K562 (cell line): ENCODE results near the gene MPST. TPM values are rescaled to one million over a fixed set of nuclear protein-coding genes. Genes with fewer than 3 reads are reported as not detected.

Source experiments
- ATF1 ChIP-seq, 2 experiments: fragments of 450-650 bp in 1 of 2; IDR thresholded peaks; 2 replicates each; pipeline ENCODE4 v1.6.1; 2016; ENCODE audit warnings: missing compliant biosample characterization in 1 of 2, missing genetic modification characterization in 1 of 2
- BCOR ChIP-seq: fragments of 450-650 bp; IDR thresholded peaks from 2 replicates; pipeline ENCODE4 v1.6.1; 2016
- DEAF1 ChIP-seq: fragments of 450-650 bp; formaldehyde crosslinking; IDR thresholded peaks from 2 replicates; pipeline ENCODE4 v1.4.0; 2020; ENCODE audit warnings: mild to moderate bottlenecking, moderate library complexity
- EHMT2 ChIP-seq: fragments of 450-650 bp; IDR thresholded peaks from 2 replicates; pipeline ENCODE4 v1.6.1; 2018; ENCODE audit warnings: antibody characterized with exemption
- FOSL1 ChIP-seq: fragments of 200-800 bp; sonication (Bioruptor generic); conservative IDR thresholded peaks from 2 replicates; pipeline ENCODE4 v1.6.1; 2016; ENCODE audit warnings: missing genetic modification characterization, missing compliant biosample characterization
- FOXM1 ChIP-seq, 2 experiments: fragments of 450-650 bp in 1 of 2; sonication (generic) in 1 of 2; formaldehyde crosslinking in 1 of 2; IDR thresholded peaks; 2 replicates each; pipeline versions ENCODE4 v1.6.1 to v1.9.0; 2017 to 2022; ENCODE audit warnings: low read depth in 2 of 2, mild to moderate bottlenecking in 2 of 2, missing genetic modification reagents in 1 of 2, moderate library complexity in 1 of 2
- FOXO4 ChIP-seq: fragments of 450-650 bp; formaldehyde crosslinking; IDR thresholded peaks from 2 replicates; pipeline ENCODE4 v1.4.0; 2020; ENCODE audit warnings: mild to moderate bottlenecking, moderate library complexity
- GTF3C2 ChIP-seq: IDR thresholded peaks from 3 replicates; pipeline ENCODE4 v1.6.1; 2011; ENCODE audit warnings: borderline replicate concordance, mild to moderate bottlenecking, moderate library complexity; ENCODE audit not compliant: insufficient read length; ENCODE audit errors: extremely low read depth
- HDAC3 ChIP-seq: fragments of 450-650 bp; IDR thresholded peaks from 2 replicates; pipeline ENCODE4 v1.6.1; 2018; ENCODE audit warnings: borderline replicate concordance, mild to moderate bottlenecking, moderate library complexity; ENCODE audit not compliant: partially characterized antibody
- MITF ChIP-seq: IDR thresholded peaks from 2 replicates; pipeline ENCODE4 v1.6.1; 2014; ENCODE audit warnings: antibody characterized with exemption
- MXD1 ChIP-seq: fragments of 250-450 bp; sonication (Bioruptor Pico); IDR thresholded peaks from 2 replicates; pipeline ENCODE4 v1.8.0; 2021; ENCODE audit warnings: borderline replicate concordance, mild to moderate bottlenecking, moderate library complexity; ENCODE audit not compliant: poor library complexity, severe bottlenecking
- POLR3A ChIP-seq: IDR thresholded peaks from 2 replicates; pipeline ENCODE4 v1.6.1; 2011; ENCODE audit warnings: borderline replicate concordance, mild to moderate bottlenecking, moderate library complexity; ENCODE audit not compliant: insufficient read length, insufficient read depth; ENCODE audit errors: extremely low read depth
- SIX5 ChIP-seq, 2 experiments: IDR thresholded peaks; 2 replicates each; pipeline ENCODE4 v1.6.1; 2011; ENCODE audit warnings: low read length in 2 of 2, borderline replicate concordance in 1 of 2, low read depth in 1 of 2, mild to moderate bottlenecking in 1 of 2, moderate library complexity in 1 of 2; ENCODE audit not compliant: insufficient read depth in 1 of 2
- SP2 ChIP-seq: IDR thresholded peaks from 2 replicates; pipeline ENCODE4 v1.6.1; 2011; ENCODE audit warnings: mild to moderate bottlenecking, low read depth, low read length, moderate library complexity; ENCODE audit not compliant: poor library complexity, severe bottlenecking; ENCODE audit errors: extremely low read depth
- TAF1 ChIP-seq: IDR thresholded peaks from 2 replicates; pipeline ENCODE4 v1.6.1; 2011; ENCODE audit warnings: mild to moderate bottlenecking, low read length, moderate library complexity; ENCODE audit not compliant: insufficient read depth, control insufficient read depth, severe bottlenecking; ENCODE audit errors: extremely low read depth
- TRIM24 ChIP-seq, 2 experiments: fragments of 450-650 bp; IDR thresholded peaks; 2 replicates each; pipeline ENCODE4 v1.6.1; 2016
- ZBED1 ChIP-seq: IDR thresholded peaks from 2 replicates; pipeline ENCODE4 v1.6.1; 2014
- ZNF780A ChIP-seq: fragments of 250-450 bp; sonication (Bioruptor Pico); IDR thresholded peaks from 2 replicates; pipeline ENCODE4 v1.5.0; 2021; ENCODE audit warnings: mild to moderate bottlenecking
- ZNF785 ChIP-seq: fragments of 250-450 bp; sonication (Bioruptor Pico); IDR thresholded peaks from 2 replicates; pipeline ENCODE4 v1.4.0; 2020; ENCODE audit warnings: mild to moderate bottlenecking
- polyA plus RNA-seq, 8 experiments: library from polyadenylated mRNA; depleted of rRNA in 4 of 8; stranded (reverse) in 5 of 8; unstranded in 3 of 8; fragments of >200 nt; fragmentation: Nextera tagmentation in 2 of 8; fragmentation: Illumina TruSeq in 1 of 8; extraction: Ambion mirVana in 2 of 8; extraction: Trizol in 1 of 8; gene quantifications; 2 replicates each; pipeline versions ENCODE4 v1.2.1 to v1.2.3, GENCODE V29; 2011 to 2014; ENCODE audit warnings: inconsistent platforms in 1 of 8, missing spikeins in 1 of 8
- total RNA-seq, 7 experiments: library from RNA; depleted of rRNA in 6 of 7; stranded (reverse); fragments of >200 nt in 6 of 7; fragmentation: Illumina TruSeq in 2 of 7; extraction: Trizol in 2 of 7; gene quantifications; 2 replicates each; pipeline versions ENCODE4 v1.2.1 to v1.2.3, GENCODE V29; 2011 to 2021; ENCODE audit warnings: low replicate concordance in 1 of 7

The MPST gene
- total and polyA plus RNA-seq, 9 of the 15 experiments (the other 6 are each of a cell fraction or from before 2014, with no cell fraction given) = 0.65 to 104 (median 24.3) TPM

- TF ChIP-seq SP2 = no peak
- TF ChIP-seq BCOR = no peak
- TF ChIP-seq HDAC3 = no peak
- no peak for TF ChIP-seq POLR3A
- TF ChIP-seq FOSL1 (tag) = 0 out of 2 replicates have a peak, but pooled peaks have one; percentile 14
- TF ChIP-seq ATF1 (CRISPR knock-in tag; IDR thresholded peaks at IDR 0.05) = no peak
- TF ChIP-seq ATF1 (tag; IDR thresholded peaks at IDR 0.05) = peak; percentile 61; the same call in 1 of the 2 replicates
- no peak for TF ChIP-seq TRIM24 (IDR thresholded peaks at IDR 0.05)
- no peak for TF ChIP-seq FOXO4 (CRISPR knock-in tag)
- no peak for TF ChIP-seq SIX5 (IDR thresholded peaks at IDR 0.05; ENCODE audit: borderline replicate concordance in 1 of 2, insufficient read depth in 1 of 2, low read depth in 1 of 2, low read length in 2 of 2)
- TF ChIP-seq ZBED1 = no peak
- no peak for TF ChIP-seq TAF1
- TF ChIP-seq MXD1 = no peak
- no peak for TF ChIP-seq MITF
- TF ChIP-seq ZNF780A (CRISPR knock-in tag) = no peak
- TF ChIP-seq DEAF1 (CRISPR knock-in tag) = peak; percentile 56
- no peak for TF ChIP-seq ZNF785 (CRISPR knock-in tag)
- TF ChIP-seq EHMT2 = no peak
- TF ChIP-seq FOXM1 (IDR thresholded peaks at IDR 0.05; ENCODE audit: low read depth) = no peak
- TF ChIP-seq FOXM1 (CRISPR knock-in tag; IDR thresholded peaks at IDR 0.05; ENCODE audit: low read depth) = no peak
- no peak for TF ChIP-seq GTF3C2
These were observed 41.4 kb upstream of the MPST start (continued) for GRCh38 chr22:36977947-36978660.
